Stimulated activated CD4-positive, alpha-beta T cell treated with anti-CD3 and anti-CD28 coated beads, Interleukin-15, amount 100 ng/mL, for 48 hours (primary cell): ENCODE measurements around the gene RHOH.
"Not testable (repeated sequence)": the region's sequence is repeated elsewhere in the genome, so short reads cannot be mapped to it uniquely, and the experiment has no call there.

ENCODE experiments used
- DNase-seq, 2 donors: peaks; one replicate each; pipeline ENCODE4 v3.0.0-alpha.2; 2020; ENCODE audit warnings: low read depth in 2 of 2

Gene RHOH

GRCh38 chr4:40262077-40262528 lies 65.3 kb downstream of the RHOH start:
- no peak for DNase-seq

DNA sequence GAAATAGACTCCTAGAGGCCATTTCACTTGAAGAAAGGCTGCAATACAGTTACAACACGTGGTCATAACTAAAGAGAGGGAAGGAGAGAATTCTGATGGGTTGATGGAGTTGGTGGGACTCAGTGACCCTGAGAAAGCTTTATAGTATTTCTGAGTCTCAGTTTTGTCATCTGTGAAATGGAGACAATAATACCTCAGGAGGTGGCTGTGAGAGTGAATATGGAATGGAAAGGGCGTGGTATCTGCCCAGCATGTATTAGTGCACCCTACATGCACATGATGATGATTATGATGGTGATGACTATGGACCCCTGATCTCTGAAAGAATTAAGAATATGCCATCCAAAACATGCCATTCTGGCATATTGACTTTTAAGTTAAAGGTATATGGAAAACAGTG lies 66.0 kb downstream of the RHOH start:
- no peak for DNase-seq

DNA sequence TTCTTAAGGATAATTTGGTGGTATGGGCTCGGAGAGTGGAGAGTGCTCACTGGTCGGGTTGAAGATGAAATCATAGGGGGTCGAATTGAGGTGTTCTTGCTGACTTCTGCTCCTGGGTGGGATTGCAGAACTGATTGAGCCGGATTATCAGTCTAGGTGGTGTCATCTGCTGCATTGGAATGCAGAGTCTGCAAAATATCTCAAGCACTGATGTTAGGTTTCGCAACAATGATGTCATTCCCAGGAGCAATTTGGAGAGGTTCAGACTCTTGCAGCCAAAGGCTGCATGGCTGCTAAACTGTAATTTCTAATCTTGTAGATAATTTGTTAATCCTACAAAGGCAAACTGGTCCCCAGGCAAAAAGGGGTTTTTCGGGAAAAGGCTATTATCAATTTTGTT lies 67.7 kb downstream of the RHOH start:
- no peak for DNase-seq

DNA sequence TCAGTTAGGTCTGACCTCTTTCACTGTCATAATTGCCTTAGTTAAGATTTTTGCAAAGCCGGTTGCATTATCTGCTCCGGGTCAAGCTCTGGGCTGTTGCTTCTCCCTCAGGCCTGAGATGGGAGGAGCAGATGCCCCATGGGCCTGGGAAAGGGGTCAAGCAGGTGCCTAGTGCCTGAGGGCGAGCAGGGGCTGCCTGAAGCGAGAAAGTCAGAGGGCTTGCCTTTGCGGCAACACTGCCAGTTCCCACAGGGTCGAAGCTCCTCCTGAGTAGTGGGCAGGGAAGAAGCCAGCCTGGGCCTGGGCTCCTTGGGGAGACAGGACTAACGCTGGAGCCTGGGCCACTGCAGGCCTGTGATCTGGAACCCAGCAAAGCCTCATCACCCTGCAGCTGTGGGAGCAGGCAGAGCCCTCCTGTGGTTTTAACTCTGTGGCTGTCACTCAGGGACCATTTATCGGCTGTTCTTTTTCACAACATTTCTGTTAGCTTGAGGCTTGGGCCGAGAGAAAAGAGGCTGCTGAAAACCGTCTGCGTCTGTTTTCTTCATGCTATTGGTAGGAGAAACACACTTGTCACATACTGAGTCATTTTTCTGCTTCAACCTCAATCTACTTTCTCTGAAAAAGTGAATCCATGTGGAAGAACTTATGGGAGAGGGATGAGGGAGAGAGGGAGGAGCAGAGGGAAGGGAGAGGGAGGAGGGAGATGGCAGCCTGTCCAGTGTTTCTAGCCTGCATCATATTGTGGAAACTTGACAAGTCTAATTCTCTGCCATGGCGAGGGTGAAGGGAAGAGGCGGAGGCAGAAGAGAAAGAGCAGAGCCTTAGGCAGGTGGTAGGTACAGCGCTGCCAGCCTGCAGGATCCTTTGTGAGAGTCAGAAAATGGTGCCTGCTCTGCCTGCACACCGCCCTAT lies 68.4 kb downstream of the RHOH start:
- DNase-seq, result no peak

GRCh38 chr4:40265910-40266274 lies 69.1 kb downstream of the RHOH start:
- DNase-seq, result no peak

- DNase-seq, result no peak
These were observed 72.3 kb downstream of the RHOH start for GRCh38 chr4:40269133-40269532.

- DNase-seq, result no peak
These were observed 73.8 kb downstream of the RHOH start for GRCh38 chr4:40270609-40271008.

DNA sequence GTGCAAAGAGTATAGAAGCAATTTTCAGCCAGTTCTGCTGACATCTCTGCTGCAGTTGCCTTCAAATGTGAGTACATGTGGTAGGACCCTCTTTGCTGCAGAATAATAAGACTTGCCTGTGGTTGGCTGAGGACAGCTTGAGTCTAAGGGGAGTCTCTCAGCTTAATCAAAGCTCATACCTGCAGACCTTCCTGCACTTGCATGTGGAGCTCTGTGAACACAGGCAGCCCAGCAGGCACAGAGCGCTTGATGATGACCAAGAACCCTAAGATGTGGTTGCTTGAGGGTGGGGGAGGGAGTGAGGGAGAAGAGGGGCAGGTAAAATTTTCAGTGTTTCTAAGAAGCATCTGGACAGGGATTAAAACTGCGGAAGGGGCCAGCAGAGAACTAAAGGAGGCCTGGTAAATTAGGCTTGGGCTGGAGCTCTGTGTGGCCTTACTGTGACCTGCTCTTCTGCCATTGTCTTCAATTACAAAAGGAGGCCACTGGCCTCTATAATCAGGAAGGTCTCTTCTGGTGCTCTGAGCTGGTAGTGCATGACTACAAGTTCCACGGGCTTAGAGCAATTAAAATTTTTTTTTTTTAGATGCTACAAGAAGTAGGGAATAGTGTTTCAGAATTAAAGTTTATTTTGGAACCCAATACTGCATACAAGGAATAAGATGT lies 78.4 kb downstream of the RHOH start:
- no peak for DNase-seq

GRCh38 chr4:40276546-40276945 lies 79.7 kb downstream of the RHOH start:
- no peak for DNase-seq

DNA sequence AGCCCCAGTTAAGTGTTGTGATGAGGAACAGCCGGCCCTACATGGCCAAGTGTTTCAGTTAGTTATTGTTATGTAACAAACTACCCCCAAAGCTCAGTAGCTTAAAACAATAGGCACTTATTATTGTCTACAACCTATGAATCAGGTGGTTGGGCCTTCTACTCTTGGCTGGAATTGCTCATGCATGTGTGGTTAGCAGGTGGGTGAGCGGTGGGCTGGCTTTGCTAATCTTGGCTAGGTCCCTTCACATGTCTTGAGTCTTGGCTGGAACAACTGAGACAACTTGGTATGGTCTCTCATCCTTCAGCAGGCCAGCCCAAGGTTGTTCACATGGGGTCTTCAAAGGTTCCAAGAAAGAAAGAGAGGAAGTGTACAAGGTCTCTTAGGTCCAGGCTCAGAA lies 83.8 kb downstream of the RHOH start:
- DNase-seq, result peak in 1 of 2 donors; percentile 29

DNA sequence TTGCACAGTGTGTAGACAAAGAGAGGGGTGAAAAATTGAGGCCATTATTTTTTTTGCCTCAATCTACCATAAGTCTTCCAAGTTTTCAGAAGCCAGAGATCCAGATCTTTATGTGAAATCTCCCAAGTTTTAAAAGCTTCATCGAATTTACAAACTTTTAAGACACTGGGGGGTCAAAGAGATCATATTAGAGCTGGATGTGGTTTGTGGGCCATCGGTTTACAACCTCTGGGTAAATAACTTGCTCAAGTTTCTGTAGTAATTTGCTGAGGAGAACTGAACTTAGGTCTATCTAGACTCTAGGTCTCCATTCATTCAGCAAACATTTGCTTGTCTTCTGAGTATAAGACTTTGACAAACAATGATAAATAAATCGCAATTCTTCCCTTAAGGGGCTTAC lies 84.3 kb downstream of the RHOH start:
- no peak for DNase-seq

DNA sequence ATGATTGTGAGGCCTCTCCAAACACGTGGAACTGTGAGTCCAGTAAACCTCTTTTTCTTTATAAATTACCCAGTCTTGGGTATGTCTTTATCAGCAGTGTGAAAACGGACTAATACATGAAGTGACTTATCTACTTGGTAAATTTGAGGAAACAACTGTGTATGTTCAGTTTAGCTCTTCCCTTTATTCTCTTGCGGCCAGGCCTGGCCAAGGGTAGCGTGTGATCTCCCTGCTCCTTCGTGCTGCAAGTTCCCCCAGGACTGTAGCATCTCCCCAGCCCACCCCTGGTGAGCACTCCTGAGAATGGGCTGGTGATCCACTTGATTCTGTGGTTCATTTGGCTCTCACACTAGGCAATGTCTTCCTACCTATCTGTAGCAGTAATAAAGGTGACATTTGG lies 85.1 kb downstream of the RHOH start:
- DNase-seq, result no peak

DNA sequence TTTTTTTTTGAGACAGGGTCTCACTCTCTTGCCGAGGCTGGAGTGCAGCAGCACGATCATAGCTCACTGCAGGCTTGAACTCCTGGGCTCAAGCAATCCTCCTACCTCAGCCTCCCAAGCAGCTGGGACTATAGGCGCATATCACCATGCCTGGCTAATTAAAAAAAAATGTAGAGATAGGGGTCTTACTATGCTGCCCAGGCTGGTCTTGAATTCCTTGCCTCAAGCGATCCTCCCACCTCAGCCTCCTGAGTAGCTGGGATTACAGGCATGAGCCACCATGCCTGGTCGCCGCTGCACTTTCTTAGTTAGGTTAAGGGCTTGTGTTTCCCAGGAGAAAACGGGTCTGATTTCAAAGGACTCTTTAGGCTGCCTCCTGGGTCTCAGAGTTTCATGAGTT lies 86.0 kb downstream of the RHOH start:
- DNase-seq, result not testable (repeated sequence)

DNA sequence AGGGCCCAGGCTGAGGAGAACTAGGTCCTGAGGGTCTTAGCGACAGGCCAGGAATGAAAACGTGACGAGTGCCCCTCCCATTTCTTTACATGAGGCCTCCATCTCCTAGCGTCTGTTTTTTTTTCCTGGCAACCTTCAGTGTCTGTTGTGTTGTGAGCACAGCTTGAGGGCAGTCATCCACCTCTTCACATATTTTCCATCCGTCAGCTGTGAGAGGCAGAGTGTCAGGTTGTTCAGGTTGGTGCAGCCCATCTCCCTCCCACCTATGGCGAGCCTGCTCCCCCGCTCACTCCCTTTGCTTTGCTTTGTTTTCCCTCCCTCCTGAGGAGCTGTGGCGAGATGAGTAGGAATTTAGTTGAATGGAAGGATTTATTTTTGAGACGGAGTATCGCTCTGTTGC lies 86.6 kb downstream of the RHOH start:
- DNase-seq, result no peak

- peak; percentile 83 to 88 for DNase-seq
These were observed 87.1 kb downstream of the RHOH start for GRCh38 chr4:40283968-40284367.

GRCh38 chr4:40285692-40286091 lies 88.9 kb downstream of the RHOH start:
- DNase-seq, result no peak

DNA sequence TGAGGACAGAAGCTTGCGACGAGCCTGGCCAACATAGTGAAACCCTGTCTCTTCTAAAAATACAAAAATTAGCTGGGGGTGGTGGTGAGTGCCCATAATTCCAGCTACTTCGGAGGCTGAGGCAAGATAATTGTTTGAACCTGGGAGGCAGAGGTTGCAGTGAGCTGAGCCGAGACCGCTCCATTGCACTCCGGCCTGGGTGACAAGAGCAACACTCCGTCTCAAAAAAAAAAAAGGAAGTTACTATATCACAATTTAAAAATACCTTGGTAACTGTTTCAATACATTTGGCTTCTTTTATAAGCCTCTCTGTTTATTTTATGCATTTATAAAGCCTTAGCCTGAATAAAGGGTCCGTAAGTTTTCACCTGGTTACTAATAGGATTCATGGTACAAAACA lies 91.7 kb downstream of the RHOH start:
- DNase-seq, result no peak

DNA sequence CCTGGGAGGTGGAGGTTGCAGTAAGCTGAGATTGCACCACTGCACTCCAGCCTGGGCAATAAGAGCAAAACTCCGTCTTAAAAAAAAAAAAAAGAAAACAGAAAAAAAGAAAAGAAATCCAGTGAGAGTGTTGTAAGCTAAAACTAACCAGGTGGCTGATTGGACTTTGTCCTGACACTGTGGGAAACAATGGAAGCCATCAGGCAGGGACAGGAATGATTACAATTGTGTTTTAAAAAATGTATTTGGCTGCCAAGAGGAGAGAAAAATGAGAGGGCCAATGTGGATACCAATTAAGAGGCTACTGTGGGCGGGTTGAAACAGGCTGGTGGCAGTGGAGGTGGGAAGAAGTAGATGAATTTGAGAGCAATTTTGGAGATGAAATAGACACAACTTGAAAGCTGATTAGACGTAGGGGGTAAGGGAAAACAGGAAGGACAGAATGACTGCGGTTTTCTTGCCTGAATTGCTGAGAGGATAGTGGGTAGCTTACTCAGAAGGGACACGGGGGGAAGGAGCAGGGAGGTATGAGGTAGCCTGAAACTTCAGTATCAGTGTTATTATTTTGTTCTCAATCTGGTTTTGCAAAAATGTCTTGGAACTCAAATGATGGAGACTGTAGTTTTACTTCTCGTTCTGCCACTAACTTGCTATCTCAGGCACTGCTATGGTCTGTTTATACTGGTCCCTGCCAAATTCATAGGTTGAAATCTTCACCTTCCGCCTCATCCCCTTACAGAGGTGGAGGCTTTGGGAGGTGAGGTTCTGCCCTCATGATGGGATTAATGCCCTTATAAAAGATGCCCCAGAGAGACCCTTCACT lies 92.7 kb downstream of the RHOH start:
- DNase-seq, result no peak

DNA sequence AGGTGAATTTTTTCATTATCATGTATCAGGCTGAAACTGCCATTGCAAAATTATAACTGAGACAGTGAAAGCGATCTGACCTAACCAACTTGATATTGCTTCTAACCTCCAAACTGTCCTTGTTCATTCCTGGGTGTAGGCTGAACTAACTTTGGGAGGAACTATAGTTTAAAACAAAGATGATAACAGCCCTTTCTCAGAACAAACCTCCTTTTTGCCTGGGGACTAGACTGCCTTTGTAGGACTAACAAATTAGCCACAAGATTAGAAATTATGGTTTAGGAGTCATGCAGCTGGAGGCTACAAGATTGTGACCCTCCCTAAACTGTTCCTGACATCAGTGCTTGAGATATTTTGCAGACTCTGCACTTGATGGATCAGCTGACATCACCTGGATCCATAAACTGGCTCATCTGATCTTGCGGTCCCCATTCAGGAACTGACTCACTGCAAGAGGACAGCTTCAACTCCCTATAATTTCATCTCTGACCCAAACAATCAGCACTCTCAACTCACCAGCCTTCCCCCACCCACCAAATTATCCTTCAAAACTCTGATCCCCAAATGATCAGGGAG lies 93.9 kb downstream of the RHOH start:
- DNase-seq, result not testable (repeated sequence)

- no peak for DNase-seq
These were observed 95.5 kb downstream of the RHOH start for GRCh38 chr4:40292313-40292759.

GRCh38 chr4:40294339-40294738 lies 97.5 kb downstream of the RHOH start:
- no peak for DNase-seq

GRCh38 chr4:40295030-40295429 lies 98.2 kb downstream of the RHOH start:
- DNase-seq, result not testable (repeated sequence)
